Thymus (tissue), 11 donors: ENCODE measurements around the gene SPSB4. TPM values are rescaled to one million over a fixed set of nuclear protein-coding genes. Genes with fewer than 3 reads are reported as not detected.

Source experiments
- DNase-seq, 9 donors: peaks; one replicate each; pipeline ENCODE4 v3.0.0-alpha.2; 2013; ENCODE audit warnings: low spot score in 9 of 9, low read depth in 6 of 9, missing footprints in 1 of 9
- H3K27ac ChIP-seq, 2 donors: one replicate each; pipeline ENCODE4 v1.5.1; 2013; ENCODE audit warnings: control low read depth in 1 of 2, low read depth in 1 of 2, low read length in 1 of 2, mild to moderate bottlenecking in 1 of 2, moderate library complexity in 1 of 2
- H3K27me3 ChIP-seq, 2 donors: one replicate each; pipeline ENCODE4 v1.5.1; 2013; ENCODE audit warnings: low read length in 1 of 2; ENCODE audit not compliant: control insufficient read depth in 2 of 2, insufficient read depth in 1 of 2
- H3K36me3 ChIP-seq, 2 donors: one replicate each; pipeline ENCODE4 v1.5.1; 2013; ENCODE audit warnings: low read length in 1 of 2, mild to moderate bottlenecking in 1 of 2, moderate library complexity in 1 of 2; ENCODE audit not compliant: control insufficient read depth in 2 of 2, insufficient read depth in 2 of 2
- H3K4me1 ChIP-seq, 2 donors: one replicate each; pipeline ENCODE4 v1.5.1; 2013; ENCODE audit warnings: low read length in 2 of 2; ENCODE audit not compliant: control insufficient read depth in 2 of 2, insufficient read depth in 2 of 2
- H3K4me3 ChIP-seq, 2 donors: one replicate each; pipeline ENCODE4 v1.5.1; 2013; ENCODE audit warnings: low read length in 2 of 2, control low read depth in 1 of 2, mild to moderate bottlenecking in 1 of 2
- H3K9me3 ChIP-seq, 2 donors: one replicate each; pipeline ENCODE4 v1.5.1; 2013; ENCODE audit warnings: low read length in 1 of 2, mild to moderate bottlenecking in 1 of 2; ENCODE audit not compliant: control insufficient read depth in 2 of 2, insufficient read depth in 1 of 2
- WGBS: extraction: QIAGEN DNeasy Blood & Tissue Kit; methylation state at CpG from one replicate; pipeline ENCODE4 v1.1.7; 2013; 5-methylcytosine and 5-hydroxymethylcytosine counted together
- polyA plus RNA-seq: library from polyadenylated mRNA; stranded (reverse); fragments of 200-250 nt; gene quantifications from one replicate; pipeline ENCODE4 v1.2.3, GENCODE V29; 2013
- total RNA-seq: library from RNA; stranded (reverse); fragments of 120-200 nt; gene quantifications from one replicate; pipeline ENCODE4 v1.2.4, GENCODE V29; 2013
- donor health status: healthy.

SPSB4 gene
- total and polyA plus RNA-seq, 2 donors: 0.30 to 0.47 TPM

- 98% methylated on average over 3 of the region's 3 CpGs for WGBS
- Histone ChIP-seq H3K27me3 (no peaks in the 10 kb centered on the region), H3K27ac (no peak overlapping the region)
Measured at GRCh38 chr3:141078200-141078599, 27.1 kb downstream of the SPSB4 start.

GRCh38 chr3:141080431-141080830 lies 29.3 kb downstream of the SPSB4 start:
- no peaks in the 10 kb centered on the region for H3K36me3 ChIP-seq
- no peak overlapping the region for H3K4me3 ChIP-seq
- 87% methylated on average over 3 of the region's 3 CpGs for WGBS
- no peaks in the 10 kb centered on the region for H3K27me3 ChIP-seq
- H3K9me3 ChIP-seq: no peaks in the 10 kb centered on the region
- no peak for DNase-seq
- H3K27ac ChIP-seq: no peak overlapping the region
- H3K4me1 ChIP-seq: peaks cover 5 to 15% of the 10 kb centered on the region in 2 donors

More at GRCh38 chr3:141078200-141078599, 27.1 kb downstream of the SPSB4 start:
- Histone ChIP-seq H3K9me3 (peaks cover 0 to 2% of the 10 kb centered on the region in 2 donors), H3K36me3 (no peaks in the 10 kb centered on the region), H3K4me1 (peaks cover 5 to 15% of the 10 kb centered on the region in 2 donors), H3K4me3 (no peak overlapping the region)
- DNase-seq: no peak

- H3K4me3 ChIP-seq: no peak overlapping the region
- H3K27ac ChIP-seq: no peak overlapping the region
- H3K4me1 ChIP-seq: peaks cover 5 to 14% of the 10 kb centered on the region in 2 donors
- no peaks in the 10 kb centered on the region for H3K27me3 ChIP-seq
- 96% methylated on average over 10 of the region's 10 CpGs for WGBS
- H3K9me3 ChIP-seq: no peaks in the 10 kb centered on the region
- DNase-seq: no peak
- no peaks in the 10 kb centered on the region for H3K36me3 ChIP-seq
Measured at GRCh38 chr3:141081141-141081795, 30.1 kb downstream of the SPSB4 start.

- H3K27me3 ChIP-seq: no peaks in the 10 kb centered on the region
- WGBS: 97% methylated on average over 5 of the region's 5 CpGs
- no peak overlapping the region for H3K27ac ChIP-seq
- no peak for DNase-seq
- no peak overlapping the region for H3K4me3 ChIP-seq
- H3K4me1 ChIP-seq: peaks cover 2 to 6% of the 10 kb centered on the region in 2 donors
- H3K9me3 ChIP-seq: no peaks in the 10 kb centered on the region
- no peaks in the 10 kb centered on the region for H3K36me3 ChIP-seq
Measured at GRCh38 chr3:141082064-141082463, 30.9 kb downstream of the SPSB4 start.

GRCh38 chr3:141083226-141083625 lies 32.1 kb downstream of the SPSB4 start:
- H3K27me3 ChIP-seq: no peaks in the 10 kb centered on the region
- H3K36me3 ChIP-seq: no peaks in the 10 kb centered on the region
- H3K9me3 ChIP-seq: no peaks in the 10 kb centered on the region
- 95% methylated on average over 6 of the region's 6 CpGs for WGBS
- no peaks in the 10 kb centered on the region for H3K4me1 ChIP-seq
- DNase-seq: no peak
- no peak overlapping the region for H3K4me3 ChIP-seq
- no peak overlapping the region for H3K27ac ChIP-seq

- no peaks in the 10 kb centered on the region for H3K9me3 ChIP-seq
- H3K4me3 ChIP-seq: no peak overlapping the region
- WGBS: 91% methylated on average over 13 of the region's 13 CpGs
- no peak overlapping the region for H3K27ac ChIP-seq
- no peaks in the 10 kb centered on the region for H3K4me1 ChIP-seq
- no peaks in the 10 kb centered on the region for H3K36me3 ChIP-seq
- no peaks in the 10 kb centered on the region for H3K27me3 ChIP-seq
- DNase-seq: no peak
Measured at GRCh38 chr3:141083836-141084649, 32.9 kb downstream of the SPSB4 start.

GRCh38 chr3:141085343-141086070 lies 34.4 kb downstream of the SPSB4 start:
- 95% methylated on average over 3 of the region's 3 CpGs for WGBS
- H3K4me1 ChIP-seq: no peaks in the 10 kb centered on the region
- H3K36me3 ChIP-seq: no peaks in the 10 kb centered on the region
- DNase-seq: no peak
- no peaks in the 10 kb centered on the region for H3K9me3 ChIP-seq
- no peaks in the 10 kb centered on the region for H3K27me3 ChIP-seq
- H3K4me3 ChIP-seq: no peak overlapping the region
- no peak overlapping the region for H3K27ac ChIP-seq

- H3K4me1 ChIP-seq: no peaks in the 10 kb centered on the region
- no peaks in the 10 kb centered on the region for H3K27me3 ChIP-seq
Measured at GRCh38 chr3:141086188-141086587, 35.0 kb downstream of the SPSB4 start.

More at GRCh38 chr3:141086188-141086587, 35.0 kb downstream of the SPSB4 start:
- DNase-seq: no peak
- H3K9me3 ChIP-seq: no peaks in the 10 kb centered on the region
- WGBS: 89% methylated on average over 1 of the region's 1 CpG
- no peak overlapping the region for H3K4me3 ChIP-seq
- H3K36me3 ChIP-seq: no peaks in the 10 kb centered on the region
- no peak overlapping the region for H3K27ac ChIP-seq
